Measurements from ENCODE around the gene CADM2.

The CADM2 gene

DNA sequence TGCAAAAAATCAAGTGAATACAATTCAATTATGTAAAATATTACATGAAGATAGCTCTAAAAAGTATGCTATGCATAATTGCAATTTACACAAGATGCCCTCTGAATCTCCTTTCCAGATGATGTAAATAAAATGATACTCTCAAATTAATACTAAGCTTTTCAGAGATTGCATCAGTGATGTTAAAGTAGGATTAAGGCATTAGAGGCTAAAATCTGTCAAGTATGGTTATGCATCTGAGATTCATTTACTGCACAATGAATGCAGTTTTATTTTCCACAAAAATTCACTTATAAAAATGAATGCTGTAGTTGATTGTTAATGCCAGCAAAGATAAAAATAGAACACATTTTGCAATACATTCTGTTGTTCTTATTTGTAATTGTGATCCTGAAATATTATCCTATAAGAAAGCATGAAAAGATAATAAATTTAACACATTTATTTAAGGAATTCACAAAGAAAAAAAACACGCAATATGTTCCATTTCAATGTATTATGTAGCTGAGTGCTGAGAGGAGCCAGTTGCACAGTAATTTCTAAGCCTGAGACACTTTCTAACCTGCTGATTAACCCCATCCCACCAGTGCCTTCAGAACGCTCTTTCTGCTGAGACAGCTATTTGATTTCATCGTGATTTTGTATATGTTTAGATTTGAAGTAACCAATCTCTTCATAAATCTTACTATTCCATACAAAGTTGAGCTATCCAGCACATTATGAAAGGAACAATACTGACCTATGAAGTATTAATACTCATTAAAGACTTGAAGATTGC, 224.4 kb downstream of the CADM2 start:
- DNase-seq (ENCODE audit: low read depth in 1 of 2, low spot score in 1 of 2) = no peak

DNA sequence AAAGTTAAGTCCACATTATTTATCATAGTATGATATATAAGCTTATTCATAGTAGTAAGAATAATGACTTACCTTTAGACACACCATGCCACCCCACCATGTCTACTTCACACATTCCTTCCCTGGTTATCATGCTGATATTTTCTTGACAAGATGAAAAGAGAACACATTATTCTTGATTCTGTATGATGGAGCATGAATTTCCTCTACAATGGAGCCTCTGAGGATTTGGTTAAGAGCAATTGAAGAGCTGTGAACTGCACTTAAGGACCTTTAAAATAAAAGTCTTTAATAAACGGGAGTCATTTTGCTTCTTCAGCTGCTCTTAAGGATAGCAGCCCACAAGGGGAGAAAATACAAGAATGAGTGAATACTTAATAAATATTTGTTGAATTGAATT, 226.7 kb downstream of the CADM2 start:
- no peak for DNase-seq (ENCODE audit: low read depth in 1 of 2, low spot score in 1 of 2)

- no peak for DNase-seq (ENCODE audit: low read depth in 1 of 2, low spot score in 1 of 2)
Measured at GRCh38 chr3:85189731-85190130, 230.9 kb downstream of the CADM2 start.

DNA sequence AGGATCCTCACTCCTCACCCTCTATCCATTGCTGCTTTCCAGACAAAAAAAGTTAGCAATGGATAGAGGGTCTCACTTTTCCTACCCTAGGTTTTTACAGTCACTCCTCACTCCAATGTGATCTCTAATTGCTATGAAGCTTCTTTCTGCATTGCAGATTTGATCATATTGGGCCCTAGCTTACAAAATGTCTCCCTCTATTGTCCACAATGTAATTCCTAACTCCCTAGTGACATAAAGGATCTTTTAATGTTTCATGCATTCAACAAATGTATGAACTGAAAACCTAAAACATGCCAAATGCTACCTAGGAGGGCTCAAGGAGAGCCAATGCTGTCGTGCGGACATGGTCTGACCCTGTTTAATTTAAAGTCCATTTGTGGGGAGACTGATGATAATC, 234.8 kb downstream of the CADM2 start:
- DNase-seq (ENCODE audit: low read depth in 1 of 2, low spot score in 1 of 2) = no peak

DNA sequence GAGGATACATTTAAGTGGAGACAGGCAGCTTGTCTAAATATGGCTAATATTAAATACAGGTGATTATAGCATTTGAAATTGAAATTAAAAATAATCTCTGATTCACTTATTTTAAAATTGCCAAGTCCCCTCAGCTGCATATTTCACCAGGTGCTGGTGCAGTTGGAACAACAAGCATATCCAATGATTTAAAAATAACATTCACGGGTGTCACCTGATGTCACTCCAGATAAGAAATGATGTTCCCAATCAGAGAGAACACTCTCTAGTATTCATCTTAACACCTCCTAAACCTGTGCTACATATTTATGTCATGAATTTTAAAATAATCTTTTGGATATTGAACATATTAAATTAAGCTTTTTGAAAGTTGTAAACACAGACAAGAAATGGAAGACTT, 249.9 kb downstream of the CADM2 start:
- DNase-seq (ENCODE audit: low read depth in 1 of 2, low spot score in 1 of 2) = no peak

DNA sequence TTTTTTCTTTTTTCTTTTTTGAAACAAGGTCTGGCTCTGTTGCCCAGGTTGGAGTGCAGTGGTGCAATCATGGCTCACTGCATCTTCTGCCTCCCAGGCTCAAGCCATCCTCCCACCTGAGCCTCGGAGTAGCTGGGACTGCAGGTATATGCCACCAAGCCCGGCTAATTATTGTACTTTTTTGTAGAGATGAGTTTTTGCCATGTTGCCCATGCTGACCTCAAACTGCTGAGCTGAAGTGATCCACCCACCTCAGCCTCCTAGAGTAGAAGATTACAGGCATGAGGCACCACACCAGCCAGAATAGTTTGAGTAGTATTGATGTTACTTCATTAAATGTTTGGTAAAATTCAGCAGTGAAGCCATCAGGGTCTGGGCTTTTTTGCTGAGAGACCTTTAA, 251.8 kb downstream of the CADM2 start:
- DNase-seq (ENCODE audit: low read depth in 1 of 2, low spot score in 1 of 2) = no peak

GRCh38 chr3:85228966-85229365, 270.2 kb downstream of the CADM2 start:
- DNase-seq (ENCODE audit: low read depth in 1 of 2, low spot score in 1 of 2) = no peak

- no peak for DNase-seq (ENCODE audit: low read depth in 1 of 2, low spot score in 1 of 2)
Measured at GRCh38 chr3:85244091-85244490, 285.3 kb downstream of the CADM2 start.

- no peak for DNase-seq (ENCODE audit: low read depth in 1 of 2, low spot score in 1 of 2)
Measured at GRCh38 chr3:85244519-85244918, 285.7 kb downstream of the CADM2 start.

GRCh38 chr3:85251766-85252165, 293.0 kb downstream of the CADM2 start:
- no peak for DNase-seq (ENCODE audit: low read depth in 1 of 2, low spot score in 1 of 2)

GRCh38 chr3:85252686-85253085, 293.9 kb downstream of the CADM2 start:
- DNase-seq (ENCODE audit: low read depth in 1 of 2, low spot score in 1 of 2) = no peak

DNA sequence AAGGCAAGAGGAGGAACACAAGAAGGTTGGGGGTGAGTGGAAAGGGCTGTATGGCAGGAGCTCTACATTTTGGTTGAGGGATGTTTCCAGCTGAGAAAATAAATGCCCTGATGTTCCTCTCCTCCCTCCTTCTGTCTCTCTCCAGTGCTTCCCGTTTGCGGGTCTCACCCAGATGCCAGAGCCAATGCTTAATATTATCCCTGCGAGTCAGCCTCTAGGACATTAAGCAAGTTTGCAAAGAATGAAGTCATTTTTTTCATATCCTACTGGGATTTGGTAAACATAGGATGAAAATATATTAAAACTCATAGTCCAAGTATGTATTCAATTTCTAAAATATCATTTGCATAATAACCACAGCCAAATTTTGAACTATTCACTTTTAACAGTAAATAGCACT, 295.9 kb downstream of the CADM2 start:
- DNase-seq (ENCODE audit: low read depth in 1 of 2, low spot score in 1 of 2) = no peak

DNA sequence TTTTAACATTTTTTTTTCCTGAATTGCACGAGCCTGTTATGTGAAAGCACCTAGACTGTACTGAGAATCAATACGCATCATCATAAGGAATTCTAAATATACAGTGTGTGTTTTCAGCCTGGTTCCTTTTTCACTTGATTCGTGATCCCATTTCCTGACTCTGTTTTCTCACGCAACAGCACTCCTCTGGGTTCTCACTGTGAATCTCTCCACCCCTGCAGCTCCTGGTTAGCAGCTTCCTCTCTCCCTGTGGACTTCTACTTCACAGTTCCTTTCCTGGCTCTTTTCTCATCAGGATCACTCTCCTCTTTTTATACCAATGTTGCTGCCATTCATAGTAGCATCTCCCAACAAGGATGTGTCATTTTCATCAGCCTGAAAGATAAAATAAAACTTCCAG, 297.2 kb downstream of the CADM2 start:
- no peak for DNase-seq (ENCODE audit: low read depth in 1 of 2, low spot score in 1 of 2)

DNA sequence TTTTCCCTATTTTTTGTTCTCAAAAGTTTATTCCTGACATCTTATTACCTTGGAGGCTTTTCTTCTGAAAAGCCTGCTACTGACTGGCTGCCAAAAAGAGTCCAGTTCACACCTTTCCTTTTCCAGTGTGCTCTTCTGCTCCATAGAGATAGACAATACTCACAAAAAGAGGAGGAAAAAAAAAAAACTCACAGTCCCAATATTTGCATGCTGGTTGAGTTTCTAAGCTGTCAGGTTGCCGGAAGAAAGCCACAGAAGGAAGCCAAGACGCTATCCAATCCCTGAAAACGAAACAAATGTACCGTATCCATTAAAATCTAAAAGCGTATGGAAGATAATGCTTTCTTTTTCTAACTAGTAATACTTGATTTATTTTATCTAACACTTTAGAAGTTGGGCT, 299.5 kb downstream of the CADM2 start:
- DNase-seq (ENCODE audit: low read depth in 1 of 2, low spot score in 1 of 2) = no peak

- no peak for DNase-seq (ENCODE audit: low read depth in 1 of 2, low spot score in 1 of 2)
Measured at GRCh38 chr3:85258819-85259218, 300.0 kb downstream of the CADM2 start.

DNA sequence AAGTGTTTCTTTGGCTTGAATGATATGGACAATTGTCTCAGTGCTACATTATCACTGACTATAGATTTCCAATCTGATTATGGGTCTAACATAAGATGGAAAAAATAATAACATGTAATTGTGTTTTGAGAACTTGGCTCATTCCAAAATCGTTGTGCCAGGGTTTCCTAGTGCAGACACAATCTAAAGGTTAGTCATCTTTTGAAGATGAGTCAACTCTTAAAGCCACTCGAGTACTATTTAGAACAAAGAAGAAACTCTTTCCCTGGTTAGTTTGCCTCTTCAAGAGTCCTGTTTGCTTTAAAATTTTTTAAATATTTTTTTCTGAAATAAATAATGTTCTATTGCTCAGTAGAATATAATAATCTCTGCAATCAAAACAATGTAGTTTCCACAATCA, 301.0 kb downstream of the CADM2 start:
- DNase-seq (ENCODE audit: low read depth in 1 of 2, low spot score in 1 of 2) = no peak

DNA sequence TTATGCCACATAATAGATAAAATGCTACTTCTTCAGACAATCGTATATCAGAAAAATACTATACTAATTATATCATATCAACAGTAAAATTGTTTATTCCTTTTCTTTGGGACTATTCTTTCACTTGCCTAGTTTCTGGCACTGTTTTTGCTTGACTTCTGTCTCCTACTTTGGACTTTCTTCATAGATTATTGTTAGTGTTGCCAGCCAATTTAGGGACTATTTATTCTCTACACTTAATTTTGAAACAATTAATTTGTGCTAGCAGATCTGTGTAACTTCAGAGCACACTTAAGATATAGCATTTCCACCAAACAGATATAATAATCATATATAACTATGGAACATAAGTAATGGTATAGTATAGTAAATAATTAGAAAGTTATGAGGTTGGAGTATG, 305.6 kb downstream of the CADM2 start:
- no peak for DNase-seq (ENCODE audit: low read depth in 1 of 2, low spot score in 1 of 2)

GRCh38 chr3:85270488-85270887, 311.7 kb downstream of the CADM2 start:
- DNase-seq (ENCODE audit: low read depth in 1 of 2, low spot score in 1 of 2) = no peak

DNA sequence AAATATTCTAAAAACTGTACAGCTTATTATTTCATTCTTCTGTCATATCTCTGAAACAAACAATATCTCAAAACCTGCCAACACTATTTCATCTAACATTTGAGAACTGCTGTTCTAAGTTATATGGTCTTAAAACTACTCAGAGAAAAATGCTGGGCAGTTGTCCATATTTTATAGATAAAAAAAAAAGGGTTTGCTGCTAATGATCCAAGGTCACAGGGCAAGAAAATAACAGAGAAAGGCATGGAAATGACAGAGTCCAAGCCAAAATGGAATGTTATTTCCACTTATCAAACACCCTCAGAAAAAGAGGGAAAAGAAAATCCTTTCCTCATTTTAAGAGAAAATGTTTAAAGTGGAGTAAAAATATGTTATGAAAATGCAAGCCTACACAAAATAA, 313.1 kb downstream of the CADM2 start:
- no peak for DNase-seq (ENCODE audit: low read depth in 1 of 2, low spot score in 1 of 2)

GRCh38 chr3:85288257-85288656, 329.5 kb downstream of the CADM2 start:
- no peak for DNase-seq (ENCODE audit: low read depth in 1 of 2, low spot score in 1 of 2)

DNA sequence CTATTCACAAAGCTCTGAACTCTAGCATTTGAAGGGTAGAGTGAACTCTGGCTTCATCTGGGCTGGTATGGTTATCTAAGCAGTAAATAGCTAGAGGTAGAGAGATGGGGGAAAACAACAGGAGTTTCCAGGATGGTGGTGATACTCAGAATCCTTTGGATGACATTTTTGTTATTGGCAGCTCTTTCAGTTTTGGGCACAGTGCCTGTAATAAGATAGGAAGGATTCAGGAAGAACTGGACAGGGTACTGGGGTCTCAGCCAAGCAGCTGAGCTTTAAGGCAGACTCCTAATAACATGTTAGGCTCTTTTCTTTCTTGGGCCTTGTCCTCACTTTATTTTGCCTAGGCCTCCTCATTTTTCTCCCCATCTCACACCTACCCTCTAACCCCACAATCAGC, 338.5 kb downstream of the CADM2 start:
- DNase-seq (ENCODE audit: low read depth in 1 of 2, low spot score in 1 of 2) = no peak

DNA sequence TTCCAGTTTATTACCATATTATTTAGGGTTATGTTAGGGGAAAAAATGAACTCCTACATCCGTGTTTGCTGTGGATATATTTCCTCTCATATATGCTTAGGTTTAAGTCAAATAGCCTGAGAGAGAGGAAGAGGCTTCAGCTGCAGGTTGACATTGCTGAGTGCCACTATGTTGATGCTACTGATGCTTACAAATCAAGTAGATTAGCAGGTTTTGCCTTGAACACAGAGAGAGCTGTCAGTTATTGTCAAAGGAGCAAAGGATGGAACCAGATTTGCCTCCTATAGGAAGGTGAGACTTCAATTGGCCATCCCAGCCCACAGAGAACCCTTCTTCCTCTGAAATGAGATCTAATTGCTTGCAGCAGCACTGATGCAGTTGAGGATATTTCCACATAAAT, 339.2 kb downstream of the CADM2 start:
- DNase-seq (ENCODE audit: low read depth in 1 of 2, low spot score in 1 of 2) = no peak

- no peak for DNase-seq (ENCODE audit: low read depth in 1 of 2, low spot score in 1 of 2)
Measured at GRCh38 chr3:85303156-85303555, 344.4 kb downstream of the CADM2 start.

Data from activated CD4-positive, alpha-beta T cell treated with anti-CD3 and anti-CD28 coated beads, Interleukin-2, amount 50 U/mL, for 24 hours (primary cell).